Coronary artery (tissue), 2 donors: ENCODE data around the gene MAP3K14.
A peak's percentile ranks its signal among the peaks of the same experiment; 100 is the strongest.

Experiments used
- DNase-seq: peaks from one replicate; pipeline ENCODE4 v3.0.0-alpha.2; 2017; ENCODE audit warnings: low spot score
- H3K27ac ChIP-seq, 2 donors: fragments of 200-600 bp; sonication (generic); one replicate each; pipeline ENCODE4 v1.5.1; 2016 to 2019
- H3K4me3 ChIP-seq: fragments of 200-600 bp; sonication (generic); 2 replicates; pipeline ENCODE4 v1.5.1; 2016; ENCODE audit warnings: mild to moderate bottlenecking, moderate library complexity
- CTCF ChIP-seq: fragments of 200-600 bp; sonication (generic); IDR thresholded peaks from one replicate; pipeline ENCODE4 v1.5.1; 2019; ENCODE audit warnings: antibody characterized with exemption

Gene MAP3K14

GRCh38 chr17:45339646-45340605 is 23.1 kb upstream of the MAP3K14 start:
- DNase-seq, result peak; percentile 41
- TF ChIP-seq CTCF, result no peak
- Histone ChIP-seq H3K27ac (no peak overlapping the region), H3K4me3 (no peak overlapping the region)

- TF ChIP-seq CTCF, result no peak
- no peak overlapping the region for H3K4me3 ChIP-seq
- DNase-seq, result peak; percentile 62
- peak overlapping the region in 1 of 2 donors; percentile 77 for H3K27ac ChIP-seq
Observed at GRCh38 chr17:45338996-45339535, 22.2 kb upstream of the MAP3K14 start.

- TF ChIP-seq CTCF, result no peak
- Histone ChIP-seq H3K4me3 (no peak overlapping the region), H3K27ac (peak overlapping the region in 1 of 2 donors; percentile 77)
- peak; percentile 76 for DNase-seq
Observed at GRCh38 chr17:45338023-45338781, 21.4 kb upstream of the MAP3K14 start.

DNA sequence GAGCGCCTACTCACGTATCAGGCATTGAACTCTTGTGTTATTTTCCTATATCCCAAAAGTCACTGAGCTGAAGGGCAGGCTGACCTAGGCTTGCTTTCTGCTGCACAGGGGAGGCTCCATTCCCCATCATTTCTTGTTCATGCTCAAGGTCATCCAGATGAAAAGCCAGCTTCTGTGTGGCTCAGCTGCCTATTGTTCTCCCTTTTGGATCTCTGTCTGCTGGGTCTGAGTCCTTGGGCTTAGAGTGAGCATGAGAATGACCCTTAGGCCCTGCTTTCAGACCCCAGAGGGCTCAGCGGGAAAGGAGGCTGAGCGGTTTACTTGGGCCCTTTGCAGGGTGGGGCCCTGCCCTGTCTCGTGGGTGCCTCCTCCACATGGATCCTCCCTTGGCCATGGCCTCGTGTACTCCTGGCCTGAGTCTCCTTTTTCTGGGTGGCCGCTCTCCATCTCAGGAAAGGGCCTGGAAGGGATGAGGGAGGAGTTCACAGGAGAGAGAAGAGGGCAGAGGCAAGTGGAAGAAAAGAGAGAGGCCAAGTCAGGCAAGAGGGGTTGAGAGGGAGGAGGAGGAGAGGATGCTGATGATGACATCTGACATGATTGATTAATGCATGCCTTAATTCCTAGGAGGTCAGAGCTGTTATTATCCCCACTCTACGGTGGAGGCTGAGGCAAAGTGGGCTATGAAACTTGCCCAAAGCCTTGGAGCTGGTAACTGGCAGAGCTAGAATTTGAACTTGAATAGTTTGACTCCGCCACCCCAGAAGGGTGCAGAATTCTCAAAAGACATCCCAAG is 19.8 kb upstream of the MAP3K14 start:
- DNase-seq, result peak; percentile 49
- H3K27ac ChIP-seq, result no peak overlapping the region
- no peak overlapping the region for H3K4me3 ChIP-seq
- no peak for TF ChIP-seq CTCF

DNA sequence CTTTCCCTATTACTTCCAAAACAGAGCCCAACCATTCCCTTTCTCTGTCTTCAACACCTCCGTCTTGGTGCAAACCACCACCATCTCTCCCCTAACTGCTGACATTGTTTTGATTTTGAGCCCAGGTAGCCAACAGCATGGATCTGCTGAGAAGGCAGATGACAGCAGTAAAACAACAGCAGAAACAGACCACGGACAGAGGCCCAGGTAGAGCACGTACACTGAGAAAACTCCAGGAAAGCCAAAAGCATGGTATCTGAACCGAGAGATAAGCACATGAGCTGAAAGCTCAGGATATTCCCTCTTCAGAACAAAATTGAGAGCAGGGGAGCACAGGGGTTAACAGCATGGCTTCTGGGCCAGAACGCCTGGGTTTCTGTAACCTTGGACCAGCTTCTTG is 18.9 kb upstream of the MAP3K14 start:
- peak; percentile 24 for DNase-seq
- no peak overlapping the region for H3K27ac ChIP-seq
- no peak overlapping the region for H3K4me3 ChIP-seq
- no peak for TF ChIP-seq CTCF
